Upper lobe of left lung (tissue), 4 donors: ENCODE measurements around the gene ZNF385B.

Experiments
- CTCF ChIP-seq, 6 experiments: fragments of 450-650 bp in 4 of 6; fragments of 200-600 bp in 2 of 6; sonication (generic) in 2 of 6; IDR thresholded peaks; one replicate each; pipeline ENCODE4 v1.5.1; 2016 to 2019; ENCODE audit warnings: antibody characterized with exemption in 6 of 6
- POLR2A ChIP-seq, 4 donors: fragments of 450-650 bp; IDR thresholded peaks; one replicate each; pipeline ENCODE4 v1.5.1; 2016 to 2017; ENCODE audit warnings: antibody characterized with exemption in 4 of 4, mild to moderate bottlenecking in 2 of 4

- TF ChIP-seq POLR2A (IDR thresholded peaks at IDR 0.05) (no peak), CTCF (IDR thresholded peaks at IDR 0.05) (no peak)
These were observed 310.6 kb downstream of the ZNF385B start for GRCh38 chr2:179550849-179551248.
